OCI-LY3 (cell line): ENCODE data around the gene ARFRP1.

Experiments used
- EZH2phosphoT487 ChIP-seq: fragments of 200-600 bp; shearing (Covaris generic); IDR thresholded peaks from 2 replicates; pipeline ENCODE4 v1.6.1; 2018; ENCODE audit warnings: antibody characterized with exemption, mixed run types, low read depth
- TF ChIP-seq, protein P1 (sequence below): fragments of 200-600, 300-600 bp; sonication (generic); IDR thresholded peaks from 2 replicates; pipeline ENCODE4 v1.5.1; 2014; ENCODE audit warnings: antibody characterized with exemption, low read length, low read depth

DNA sequence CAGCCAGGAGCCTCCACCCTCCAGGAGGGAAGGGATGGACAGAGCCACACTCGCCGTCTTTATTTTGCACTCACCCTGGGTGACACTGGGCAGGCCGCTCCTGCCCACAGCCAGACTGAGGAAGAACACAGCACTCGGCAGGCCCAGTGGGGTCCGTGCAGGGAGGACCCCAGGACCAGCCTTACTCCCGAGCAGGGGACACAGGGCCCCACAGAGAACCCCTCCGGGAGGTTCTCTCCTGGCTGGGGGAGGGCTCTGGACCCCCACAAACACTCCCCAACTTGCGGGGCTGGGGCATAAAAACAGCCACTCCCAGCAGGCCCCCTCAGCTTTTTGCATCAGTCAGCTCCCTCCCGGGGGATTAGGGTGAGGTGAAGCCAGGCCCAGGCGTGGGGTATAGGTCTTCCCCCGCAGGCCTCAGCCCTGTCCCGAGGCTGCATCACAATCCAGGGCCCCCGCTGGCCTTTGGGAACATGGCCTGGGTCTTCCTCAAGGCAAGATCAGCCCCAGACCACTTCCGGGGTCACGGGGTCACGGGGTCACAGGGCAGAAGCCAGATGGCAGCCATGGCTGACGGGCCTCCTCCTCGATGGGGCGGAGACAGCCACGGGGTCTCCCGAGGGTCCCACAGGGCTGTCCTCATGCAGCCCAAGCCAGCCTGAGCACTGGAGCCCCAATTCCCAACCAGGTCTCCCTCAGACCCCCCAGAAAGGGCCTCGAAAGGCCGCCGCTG, 8.1 kb downstream of the ARFRP1 start:
- TF ChIP-seq, protein P1, sequence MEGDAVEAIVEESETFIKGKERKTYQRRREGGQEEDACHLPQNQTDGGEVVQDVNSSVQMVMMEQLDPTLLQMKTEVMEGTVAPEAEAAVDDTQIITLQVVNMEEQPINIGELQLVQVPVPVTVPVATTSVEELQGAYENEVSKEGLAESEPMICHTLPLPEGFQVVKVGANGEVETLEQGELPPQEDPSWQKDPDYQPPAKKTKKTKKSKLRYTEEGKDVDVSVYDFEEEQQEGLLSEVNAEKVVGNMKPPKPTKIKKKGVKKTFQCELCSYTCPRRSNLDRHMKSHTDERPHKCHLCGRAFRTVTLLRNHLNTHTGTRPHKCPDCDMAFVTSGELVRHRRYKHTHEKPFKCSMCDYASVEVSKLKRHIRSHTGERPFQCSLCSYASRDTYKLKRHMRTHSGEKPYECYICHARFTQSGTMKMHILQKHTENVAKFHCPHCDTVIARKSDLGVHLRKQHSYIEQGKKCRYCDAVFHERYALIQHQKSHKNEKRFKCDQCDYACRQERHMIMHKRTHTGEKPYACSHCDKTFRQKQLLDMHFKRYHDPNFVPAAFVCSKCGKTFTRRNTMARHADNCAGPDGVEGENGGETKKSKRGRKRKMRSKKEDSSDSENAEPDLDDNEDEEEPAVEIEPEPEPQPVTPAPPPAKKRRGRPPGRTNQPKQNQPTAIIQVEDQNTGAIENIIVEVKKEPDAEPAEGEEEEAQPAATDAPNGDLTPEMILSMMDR = no peak
- no peak for TF ChIP-seq EZH2phosphoT487
